Uterus (tissue), 4 donors: Measurements from ENCODE around the gene SCT. TPM values are rescaled to one million over a fixed set of nuclear protein-coding genes. Genes with fewer than 3 reads are reported as not detected.
"Not testable (repeated sequence)": the region's sequence is repeated elsewhere in the genome, so short reads cannot be mapped to it uniquely, and the experiment has no call there.

Experiments
- DNase-seq, 2 donors: peaks; one replicate each; pipeline ENCODE4 v3.0.0-alpha.2; 2019 to 2020
- H3K27ac ChIP-seq, 2 donors: fragments of 200-600 bp; sonication (generic); 1 replicate in 1 of 2; 2 replicates in 1 of 2; pipeline ENCODE4 v1.5.1; 2016 to 2018
- H3K27me3 ChIP-seq, 2 donors: fragments of 200-600 bp; sonication (generic); one replicate each; pipeline ENCODE4 v1.5.1; 2018 to 2019; ENCODE audit warnings: control low read depth in 1 of 2
- H3K36me3 ChIP-seq, 2 donors: fragments of 200-600 bp; sonication (generic); one replicate each; pipeline ENCODE4 v1.5.1; 2019; ENCODE audit warnings: control low read depth in 1 of 2
- H3K4me1 ChIP-seq, 2 donors: fragments of 200-600 bp; sonication (generic); one replicate each; pipeline ENCODE4 v1.5.1; 2018 to 2019; ENCODE audit warnings: control low read depth in 1 of 2
- H3K4me3 ChIP-seq, 2 donors: fragments of 200-600 bp; sonication (generic); 1 replicate in 1 of 2; 2 replicates in 1 of 2; pipeline ENCODE4 v1.5.1; 2018 to 2019; ENCODE audit warnings: mild to moderate bottlenecking in 1 of 2
- H3K9me3 ChIP-seq, 2 donors: fragments of 200-600 bp; sonication (generic); one replicate each; pipeline ENCODE4 v1.5.1; 2019; ENCODE audit warnings: control low read depth in 1 of 2
- CTCF ChIP-seq, 4 experiments: fragments of 200-600 bp in 2 of 4; fragments of 450-650 bp in 2 of 4; sonication (generic) in 2 of 4; IDR thresholded peaks; one replicate each; pipeline ENCODE4 v1.5.1; 2016 to 2019; ENCODE audit warnings: antibody characterized with exemption in 4 of 4, mild to moderate bottlenecking in 2 of 4, moderate library complexity in 1 of 4
- POLR2A ChIP-seq, 2 donors: fragments of 450-650 bp; IDR thresholded peaks; one replicate each; pipeline ENCODE4 v1.6.1; 2016; ENCODE audit warnings: antibody characterized with exemption in 2 of 2, mild to moderate bottlenecking in 1 of 2, moderate library complexity in 1 of 2
- intact Hi-C: fragments of 100-400 bp; cut with DNase I; formaldehyde crosslinking; loops from one replicate; pipeline ENCODE4 v1.15.1; 2023; ENCODE audit warnings: low total_unique reads
- total RNA-seq, 4 donors: library from RNA; depleted of rRNA in 3 of 4; stranded (reverse); fragments of >200 nt in 3 of 4; gene quantifications; one replicate each; pipeline versions ENCODE4 v1.1.0 to v1.2.4, GENCODE V29; 2014 to 2023
- donor health status: DM: yes; HTN: yes; CAD: no.

Gene SCT
- total RNA-seq, 4 donors from 2014 or later = not detected

- no peaks in the 10 kb centered on the region for H3K4me1 ChIP-seq
- no peak overlapping the region for H3K27ac ChIP-seq
- H3K27me3 ChIP-seq = no peaks in the 10 kb centered on the region
- intact Hi-C loops = no loop called here
- no peak overlapping the region for H3K4me3 ChIP-seq
- DNase-seq = no peak
- no peaks in the 10 kb centered on the region for H3K9me3 ChIP-seq
- TF ChIP-seq CTCF (IDR thresholded peaks at IDR 0.05) (no peak), POLR2A (IDR thresholded peaks at IDR 0.05) (no peak)
- H3K36me3 ChIP-seq = no peaks in the 10 kb centered on the region
Observed at GRCh38 chr11:650482-650881, 23.5 kb upstream of the SCT start.

GRCh38 chr11:647672-648158 is 20.7 kb upstream of the SCT start:
- H3K9me3 ChIP-seq, H3K4me1 ChIP-seq, H3K27ac ChIP-seq, intact Hi-C loops, H3K36me3 ChIP-seq, H3K4me3 ChIP-seq, H3K27me3 ChIP-seq, DNase-seq: not testable (repeated sequence)

- intact Hi-C loops = no loop called here
- DNase-seq = no peak
- Histone ChIP-seq H3K4me3 (no peak overlapping the region), H3K9me3 (no peaks in the 10 kb centered on the region), H3K27me3 (no peaks in the 10 kb centered on the region), H3K27ac (no peak overlapping the region), H3K4me1 (no peaks in the 10 kb centered on the region), H3K36me3 (no peaks in the 10 kb centered on the region)
- TF ChIP-seq POLR2A (IDR thresholded peaks at IDR 0.05) = no peak
- no peak for TF ChIP-seq CTCF (IDR thresholded peaks at IDR 0.05)
Observed at GRCh38 chr11:646214-646613, 19.2 kb upstream of the SCT start.

- Histone ChIP-seq H3K9me3 (no peaks in the 10 kb centered on the region), H3K4me3 (no peak overlapping the region), H3K27me3 (no peaks in the 10 kb centered on the region), H3K4me1 (no peaks in the 10 kb centered on the region), H3K36me3 (no peaks in the 10 kb centered on the region), H3K27ac (no peak overlapping the region)
- DNase-seq = no peak
- TF ChIP-seq CTCF (IDR thresholded peaks at IDR 0.05) = no peak
- TF ChIP-seq POLR2A (IDR thresholded peaks at IDR 0.05) = no peak
- intact Hi-C loops = no loop called here
Observed at GRCh38 chr11:645536-645935, 18.6 kb upstream of the SCT start.

GRCh38 chr11:643849-644738 is 17.1 kb upstream of the SCT start:
- Histone ChIP-seq H3K27ac (no peak overlapping the region), H3K4me1 (no peaks in the 10 kb centered on the region), H3K27me3 (no peaks in the 10 kb centered on the region), H3K9me3 (no peaks in the 10 kb centered on the region), H3K4me3 (no peak overlapping the region), H3K36me3 (no peaks in the 10 kb centered on the region)
- intact Hi-C loops = no loop called here
- TF ChIP-seq POLR2A (IDR thresholded peaks at IDR 0.05) (no peak), CTCF (IDR thresholded peaks at IDR 0.05) (no peak)
- no peak for DNase-seq
